Osteocyte (in vitro differentiated cells): ENCODE measurements around the gene ZNF618. TPM values are rescaled to one million over a fixed set of nuclear protein-coding genes. Genes with fewer than 3 reads are reported as not detected.

Source experiments
- DNase-seq: peaks from one replicate; pipeline ENCODE4 v3.0.0; 2021; ENCODE audit warnings: mixed read lengths; ENCODE audit not compliant: unreplicated experiment; ENCODE audit errors: extremely low spot score
- H3K27ac Mint-ChIP-seq: one replicate; pipeline ENCODE4 v1.8.0; 2021; ENCODE audit warnings: mild to moderate bottlenecking, mixed read lengths; ENCODE audit not compliant: unreplicated experiment
- H3K27me3 Mint-ChIP-seq: one replicate; pipeline ENCODE4 v1.8.0; 2021; ENCODE audit warnings: mixed read lengths; ENCODE audit not compliant: unreplicated experiment
- H3K36me3 Mint-ChIP-seq: one replicate; pipeline ENCODE4 v1.8.0; 2021; ENCODE audit warnings: mixed read lengths; ENCODE audit not compliant: unreplicated experiment
- H3K4me1 Mint-ChIP-seq: one replicate; pipeline ENCODE4 v1.8.0; 2021; ENCODE audit warnings: mixed read lengths; ENCODE audit not compliant: unreplicated experiment
- H3K4me3 Mint-ChIP-seq: one replicate; pipeline ENCODE4 v1.8.0; 2021; ENCODE audit warnings: mild to moderate bottlenecking, moderate library complexity, mixed read lengths; ENCODE audit not compliant: unreplicated experiment
- H3K9me3 Mint-ChIP-seq: one replicate; pipeline ENCODE4 v1.8.0; 2021; ENCODE audit warnings: mixed read lengths; ENCODE audit not compliant: unreplicated experiment
- CTCF ChIP-seq: fragments of 200-600 bp; sonication (generic); IDR thresholded peaks from 2 replicates; pipeline ENCODE4 v1.5.0; 2021; ENCODE audit warnings: antibody characterized with exemption, mild to moderate bottlenecking, moderate library complexity
- total RNA-seq: library from RNA; stranded (reverse); gene quantifications from 2 replicates; pipeline ENCODE4 v1.2.1, GENCODE V29; 2021

ZNF618 gene
- total RNA-seq, 1 donor from 2014 or later, result 36.8 TPM

- Mint-ChIP-seq H3K4me3 (peak overlapping the region; percentile 12), H3K9me3 (no peaks in the 10 kb centered on the region), H3K27me3 (peaks cover 15% of the 10 kb centered on the region), H3K36me3 (no peaks in the 10 kb centered on the region), H3K27ac (no peak overlapping the region), H3K4me1 (peaks cover 8% of the 10 kb centered on the region)
- TF ChIP-seq CTCF, result peak; percentile 24
- DNase-seq, result no peak
Observed at GRCh38 chr9:114096041-114096511, 220.0 kb downstream of the ZNF618 start.

GRCh38 chr9:114096866-114097612, 220.9 kb downstream of the ZNF618 start:
- TF ChIP-seq CTCF, result no peak
- H3K9me3 Mint-ChIP-seq, result no peaks in the 10 kb centered on the region
- H3K27me3 Mint-ChIP-seq, result peaks cover 15% of the 10 kb centered on the region
- H3K36me3 Mint-ChIP-seq, result peaks cover 2% of the 10 kb centered on the region
- no peak for DNase-seq
- H3K4me3 Mint-ChIP-seq, result peak overlapping the region; percentile 38
- peaks cover 8% of the 10 kb centered on the region for H3K4me1 Mint-ChIP-seq
- no peak overlapping the region for H3K27ac Mint-ChIP-seq

GRCh38 chr9:114097613-114098020, 221.5 kb downstream of the ZNF618 start:
- no peak for DNase-seq
- no peak for TF ChIP-seq CTCF
- Mint-ChIP-seq H3K4me1 (peaks cover 8% of the 10 kb centered on the region), H3K27ac (no peak overlapping the region), H3K27me3 (peaks cover 16% of the 10 kb centered on the region), H3K36me3 (peaks cover 6% of the 10 kb centered on the region), H3K9me3 (peaks cover 2% of the 10 kb centered on the region), H3K4me3 (peak overlapping the region; percentile 38)

GRCh38 chr9:114098021-114098935, 222.2 kb downstream of the ZNF618 start:
- DNase-seq, result no peak
- peaks cover 7% of the 10 kb centered on the region for H3K36me3 Mint-ChIP-seq
- peaks cover 8% of the 10 kb centered on the region for H3K4me1 Mint-ChIP-seq
- H3K9me3 Mint-ChIP-seq, result peaks cover 4% of the 10 kb centered on the region
- H3K27me3 Mint-ChIP-seq, result peaks cover 19% of the 10 kb centered on the region
- no peak overlapping the region for H3K4me3 Mint-ChIP-seq
- H3K27ac Mint-ChIP-seq, result no peak overlapping the region
- no peak for TF ChIP-seq CTCF
